ENCODE results near the gene ABCB9.

ABCB9 gene

GRCh38 chr12:122958198-122958888, 7.9 kb downstream of the ABCB9 start:
- TF ChIP-seq, protein P1, sequence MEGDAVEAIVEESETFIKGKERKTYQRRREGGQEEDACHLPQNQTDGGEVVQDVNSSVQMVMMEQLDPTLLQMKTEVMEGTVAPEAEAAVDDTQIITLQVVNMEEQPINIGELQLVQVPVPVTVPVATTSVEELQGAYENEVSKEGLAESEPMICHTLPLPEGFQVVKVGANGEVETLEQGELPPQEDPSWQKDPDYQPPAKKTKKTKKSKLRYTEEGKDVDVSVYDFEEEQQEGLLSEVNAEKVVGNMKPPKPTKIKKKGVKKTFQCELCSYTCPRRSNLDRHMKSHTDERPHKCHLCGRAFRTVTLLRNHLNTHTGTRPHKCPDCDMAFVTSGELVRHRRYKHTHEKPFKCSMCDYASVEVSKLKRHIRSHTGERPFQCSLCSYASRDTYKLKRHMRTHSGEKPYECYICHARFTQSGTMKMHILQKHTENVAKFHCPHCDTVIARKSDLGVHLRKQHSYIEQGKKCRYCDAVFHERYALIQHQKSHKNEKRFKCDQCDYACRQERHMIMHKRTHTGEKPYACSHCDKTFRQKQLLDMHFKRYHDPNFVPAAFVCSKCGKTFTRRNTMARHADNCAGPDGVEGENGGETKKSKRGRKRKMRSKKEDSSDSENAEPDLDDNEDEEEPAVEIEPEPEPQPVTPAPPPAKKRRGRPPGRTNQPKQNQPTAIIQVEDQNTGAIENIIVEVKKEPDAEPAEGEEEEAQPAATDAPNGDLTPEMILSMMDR (IDR thresholded peaks at IDR 0.05; ENCODE audit: low read depth, low read length, missing control alignments), result no peak
- peak; percentile 61 for DNase-seq (ENCODE audit: low read depth)
- no peak overlapping the region for H3K4me3 ChIP-seq (ENCODE audit: low read depth, low read length)
- in situ Hi-C loops (cut with HindIII; ENCODE audit: low sequenced_read_pairs), result no loop called here

DNA sequence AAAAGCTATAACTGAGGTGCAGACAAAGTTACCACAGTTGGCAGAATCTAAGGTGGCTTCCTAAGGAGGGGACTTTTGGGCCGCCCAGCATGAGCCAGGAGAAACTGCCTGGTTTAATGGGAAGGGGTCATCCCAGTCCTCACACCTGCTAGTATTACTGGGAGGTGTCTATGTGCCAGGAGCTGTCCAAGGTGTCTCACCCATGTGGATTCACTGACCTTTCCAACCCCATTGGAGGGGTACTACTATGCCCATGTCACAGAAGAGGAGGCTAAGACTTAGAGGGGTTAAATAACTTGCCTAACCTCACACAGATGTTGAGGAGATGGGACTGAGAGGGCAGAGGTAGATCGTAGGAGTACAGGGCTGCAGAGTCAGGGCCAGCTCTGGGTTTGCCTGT, 10.2 kb downstream of the ABCB9 start:
- TF ChIP-seq, protein P1 (IDR thresholded peaks at IDR 0.05; ENCODE audit: low read depth, low read length, missing control alignments), result no peak
- no peak for DNase-seq (ENCODE audit: low read depth)
- H3K4me3 ChIP-seq (ENCODE audit: low read depth, low read length), result no peak overlapping the region
- in situ Hi-C loops (cut with HindIII; ENCODE audit: low sequenced_read_pairs), result no loop called here

- TF ChIP-seq, protein P1 (IDR thresholded peaks at IDR 0.05; ENCODE audit: low read depth, low read length, missing control alignments), result no peak
- in situ Hi-C loops (cut with HindIII; ENCODE audit: low sequenced_read_pairs), result no loop called here
- no peak for DNase-seq (ENCODE audit: low read depth)
- H3K4me3 ChIP-seq (ENCODE audit: low read depth, low read length), result no peak overlapping the region
Observed at GRCh38 chr12:122955156-122955555, 11.1 kb downstream of the ABCB9 start.

DNA sequence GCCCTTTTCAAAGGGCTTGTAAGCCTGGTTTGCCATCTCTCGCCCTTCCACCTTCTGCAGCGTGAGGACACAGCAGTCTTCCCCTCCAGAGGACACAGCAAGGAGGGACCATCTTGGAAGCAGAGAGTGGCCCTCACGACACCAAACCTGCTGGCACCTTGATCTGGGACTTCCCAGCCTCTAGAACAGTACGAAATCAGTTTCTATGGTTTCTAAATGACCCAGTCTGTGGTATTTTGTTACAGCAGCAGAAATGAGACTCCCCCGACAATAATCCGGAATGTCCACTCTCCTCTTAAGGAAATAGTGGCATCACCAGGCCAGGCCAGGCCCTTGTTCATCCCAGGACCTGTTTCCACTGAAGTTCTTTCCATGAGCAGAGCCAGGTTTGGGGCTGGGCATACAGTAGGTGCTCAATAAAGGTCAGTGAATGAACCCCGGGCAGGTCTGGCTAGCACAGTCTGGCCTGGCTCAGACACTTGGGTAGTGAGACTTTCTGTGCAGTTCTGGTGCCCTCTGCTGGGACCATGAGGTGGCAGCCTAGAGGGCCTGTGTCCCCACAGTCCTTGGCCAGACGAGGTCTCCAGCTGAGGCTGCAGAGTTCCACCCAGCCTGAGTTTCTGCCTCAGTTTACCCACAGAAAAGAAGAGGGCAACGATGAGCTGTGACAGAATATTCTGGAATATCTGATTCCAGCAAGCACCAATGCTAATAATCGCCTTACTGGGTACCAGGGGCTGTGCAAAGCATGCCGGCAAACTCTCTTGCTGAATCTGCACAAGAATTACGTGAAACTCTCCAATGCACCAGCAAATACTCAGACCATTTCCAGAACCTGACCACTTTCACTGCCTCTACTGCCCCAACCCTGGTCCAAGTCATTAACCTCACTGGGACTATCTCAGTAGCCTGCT, 14.0 kb downstream of the ABCB9 start:
- DNase-seq (ENCODE audit: low read depth), result peak; percentile 44

GRCh38 chr12:122951406-122951805, 14.9 kb downstream of the ABCB9 start:
- in situ Hi-C loops (cut with HindIII; ENCODE audit: low sequenced_read_pairs), result no loop called here
- DNase-seq (ENCODE audit: low read depth), result no peak
- H3K4me3 ChIP-seq (ENCODE audit: low read depth, low read length), result no peak overlapping the region

More for the DNA sequence above, 14.0 kb downstream of the ABCB9 start:
- H3K4me3 ChIP-seq (ENCODE audit: low read depth, low read length), result no peak overlapping the region
- TF ChIP-seq, protein P1 (IDR thresholded peaks at IDR 0.05; ENCODE audit: low read depth, low read length, missing control alignments), result peak; percentile 91
- in situ Hi-C loops (cut with HindIII; ENCODE audit: low sequenced_read_pairs), result no loop called here

More at GRCh38 chr12:122951406-122951805, 14.9 kb downstream of the ABCB9 start:
- TF ChIP-seq, protein P1 (IDR thresholded peaks at IDR 0.05; ENCODE audit: low read depth, low read length, missing control alignments), result no peak
